Fibroblast of lung (primary cell): ENCODE data around the gene COBL. TPM values are rescaled to one million over a fixed set of nuclear protein-coding genes. Genes with fewer than 3 reads are reported as not detected.

Experiments
- DNase-seq, 2 donors: peaks; one replicate each; pipeline versions ENCODE4 v3.0.0 to v3.0.0-alpha.2; 2010; ENCODE audit warnings: low read depth in 2 of 2
- H2AFZ ChIP-seq: 2 replicates; pipeline ENCODE4 v1.5.1; 2012; ENCODE audit warnings: low read length, control low read depth, inconsistent platforms
- H3K27ac ChIP-seq: 2 replicates; pipeline ENCODE4 v1.5.1; 2011; ENCODE audit warnings: low read length, control low read depth; ENCODE audit not compliant: insufficient read depth
- H3K27me3 ChIP-seq: 2 replicates; pipeline ENCODE4 v1.5.1; 2011; ENCODE audit warnings: mild to moderate bottlenecking, low read length; ENCODE audit not compliant: control insufficient read depth, insufficient read depth
- H3K36me3 ChIP-seq: 2 replicates; pipeline ENCODE4 v1.5.1; 2011; ENCODE audit warnings: low read length; ENCODE audit not compliant: control insufficient read depth, insufficient read depth
- H3K4me1 ChIP-seq: 2 replicates; pipeline ENCODE4 v1.5.1; 2011; ENCODE audit warnings: low read length; ENCODE audit not compliant: control insufficient read depth, insufficient read depth; ENCODE audit errors: extremely low read depth
- H3K4me2 ChIP-seq: 2 replicates; pipeline ENCODE4 v1.5.1; 2011; ENCODE audit warnings: low read length, control low read depth; ENCODE audit not compliant: insufficient read depth; ENCODE audit errors: extremely low read depth
- H3K4me3 ChIP-seq, 4 experiments: fragments of 200-600 bp in 1 of 4; sonication (generic) in 1 of 4; replicated peaks in 1 of 4; 2 replicates each; pipeline ENCODE4 v1.5.1; 2011 to 2016; ENCODE audit warnings: low read length in 4 of 4, low read depth in 3 of 4, mild to moderate bottlenecking in 3 of 4, control low read depth in 2 of 4, inconsistent platforms in 1 of 4, mixed read lengths in 1 of 4; ENCODE audit not compliant: insufficient read depth in 1 of 4; ENCODE audit errors: control extremely low read depth in 1 of 4
- H3K79me2 ChIP-seq: 2 replicates; pipeline ENCODE4 v1.5.1; 2012; ENCODE audit warnings: mild to moderate bottlenecking, low read length, inconsistent platforms; ENCODE audit not compliant: control insufficient read depth, insufficient read depth
- H3K9ac ChIP-seq: 2 replicates; pipeline ENCODE4 v1.5.1; 2011; ENCODE audit warnings: mild to moderate bottlenecking, low read length, control low read depth; ENCODE audit not compliant: insufficient read depth
- H3K9me3 ChIP-seq: 2 replicates; pipeline ENCODE4 v1.5.1; 2012; ENCODE audit warnings: low read depth, low read length; ENCODE audit not compliant: control insufficient read depth, insufficient read depth
- H4K20me1 ChIP-seq: 2 replicates; pipeline ENCODE4 v1.5.1; 2011; ENCODE audit warnings: low read length; ENCODE audit not compliant: control insufficient read depth, insufficient read depth; ENCODE audit errors: extremely low read depth
- CTCF ChIP-seq, 2 donors: IDR thresholded peaks in 1 of 2; conservative IDR thresholded peaks in 1 of 2; 1 replicate in 1 of 2; 2 replicates in 1 of 2; pipeline ENCODE4 v1.5.1; 2011 to 2012; ENCODE audit warnings: low read length in 2 of 2, control low read depth in 1 of 2, inconsistent platforms in 1 of 2, low read depth in 1 of 2, mild to moderate bottlenecking in 1 of 2
- EZH2 ChIP-seq: IDR thresholded peaks from 2 replicates; pipeline ENCODE4 v1.5.1; 2012; ENCODE audit warnings: low read length, control low read depth, mild to moderate bottlenecking; ENCODE audit errors: missing control alignments
- polyA plus RNA-seq, 2 donors: library from polyadenylated mRNA; depleted of rRNA in 1 of 2; stranded (reverse) in 1 of 2; unstranded in 1 of 2; fragments of >200 nt; gene quantifications; 2 replicates each; pipeline ENCODE4 v1.2.1, GENCODE V29; 2011 to 2012; ENCODE audit warnings: missing spikeins in 1 of 2
- total RNA-seq: library from RNA; depleted of rRNA; stranded (reverse); fragments of >200 nt; gene quantifications from 2 replicates; pipeline ENCODE4 v1.2.1, GENCODE V29; 2014

The COBL gene
- total and polyA plus RNA-seq, 2 donors (not counting 1 experiment from before 2014, with no cell fraction given) = 0.10 to 0.33 TPM

GRCh38 chr7:51006483-51007235 lies 309.9 kb downstream of the COBL start:
- DNase-seq = no peak
- H3K27ac ChIP-seq = no peak overlapping the region
- no peak overlapping the region for H3K9ac ChIP-seq

GRCh38 chr7:51005074-51005473 lies 311.5 kb downstream of the COBL start:
- H3K27ac ChIP-seq = no peak overlapping the region
- no peaks in the 10 kb centered on the region for H3K36me3 ChIP-seq
- H3K79me2 ChIP-seq = no peaks in the 10 kb centered on the region
- H4K20me1 ChIP-seq = no peaks in the 10 kb centered on the region
- H3K4me3 ChIP-seq = no peak overlapping the region
- DNase-seq = no peak
- no peak overlapping the region for H3K9ac ChIP-seq
- H3K4me2 ChIP-seq = no peak overlapping the region
- peaks cover 5% of the 10 kb centered on the region for H3K4me1 ChIP-seq
- no peak for TF ChIP-seq EZH2
- no peak for TF ChIP-seq CTCF (conservative IDR thresholded peaks at IDR 0.05 in 1 of 2, IDR thresholded peaks at IDR 0.05 in 1 of 2; ENCODE audit: low read depth in 1 of 2, low read length in 2 of 2)
- H3K9me3 ChIP-seq = no peaks in the 10 kb centered on the region
- H2AFZ ChIP-seq = no peak overlapping the region
- no peaks in the 10 kb centered on the region for H3K27me3 ChIP-seq

More at GRCh38 chr7:51006483-51007235, 309.9 kb downstream of the COBL start:
- Histone ChIP-seq H2AFZ (no peak overlapping the region), H3K9me3 (no peaks in the 10 kb centered on the region), H3K79me2 (no peaks in the 10 kb centered on the region), H3K4me2 (no peak overlapping the region), H3K4me3 (no peak overlapping the region), H3K27me3 (no peaks in the 10 kb centered on the region), H3K36me3 (no peaks in the 10 kb centered on the region), H4K20me1 (no peaks in the 10 kb centered on the region), H3K4me1 (peaks cover 11% of the 10 kb centered on the region)
- TF ChIP-seq EZH2 (no peak), CTCF (conservative IDR thresholded peaks at IDR 0.05 in 1 of 2, IDR thresholded peaks at IDR 0.05 in 1 of 2; ENCODE audit: low read depth in 1 of 2, low read length in 2 of 2) (no peak)

GRCh38 chr7:51000956-51001355 lies 315.7 kb downstream of the COBL start:
- Histone ChIP-seq H3K36me3 (no peaks in the 10 kb centered on the region), H2AFZ (no peak overlapping the region), H3K9ac (no peak overlapping the region), H4K20me1 (no peaks in the 10 kb centered on the region), H3K79me2 (no peaks in the 10 kb centered on the region), H3K4me1 (no peaks in the 10 kb centered on the region), H3K9me3 (no peaks in the 10 kb centered on the region), H3K27ac (no peak overlapping the region), H3K4me2 (no peak overlapping the region), H3K27me3 (no peaks in the 10 kb centered on the region), H3K4me3 (no peak overlapping the region)
- TF ChIP-seq EZH2 (no peak), CTCF (conservative IDR thresholded peaks at IDR 0.05 in 1 of 2, IDR thresholded peaks at IDR 0.05 in 1 of 2; ENCODE audit: low read depth in 1 of 2, low read length in 2 of 2) (no peak)
- DNase-seq = no peak
